PC-3 (cell line): Measurements from ENCODE around the gene RAB14. TPM values are rescaled to one million over a fixed set of nuclear protein-coding genes. Genes with fewer than 3 reads are reported as not detected.
A peak's percentile ranks its signal among the peaks of the same experiment; 100 is the strongest.

ENCODE experiments used
- ATAC-seq: fragments of 200-7000 bp; cut with Tn5 transposase; 2 replicates; pipeline ENCODE4 v1.9.1; 2020; ENCODE audit warnings: mild to moderate bottlenecking, moderate library complexity
- BruUV-seq: library from RNA; stranded (reverse); fragments of 400-500 nt; replicated peaks from 2 replicates; lab custom pipeline; 2021; lab: Mats Ljungman, UMichigan
- CTCF ChIA-PET: fragments of 300-600 bp; sonication (Branson Sonifier 250); formaldehyde crosslinking; loops from one replicate; lab custom pipeline; 2022; ENCODE audit warnings: antibody characterized with exemption; lab: Charles Lee
- POLR2A ChIA-PET: fragments of 300-600 bp; sonication (Branson Sonifier 250); formaldehyde crosslinking; loops from one replicate; lab custom pipeline; 2022; ENCODE audit warnings: antibody characterized with exemption; ENCODE audit not compliant: unreplicated experiment; lab: Charles Lee
- DNase-seq: peaks from one replicate; pipeline ENCODE4 v3.0.0-alpha.2; 2015
- H2AFZ ChIP-seq: fragments of 300-600 bp; sonication (generic); 2 replicates; pipeline ENCODE4 v1.6.0; 2016; ENCODE audit warnings: antibody characterized with exemption, low read length
- H3F3A ChIP-seq: fragments of 300-600 bp; sonication (generic); one replicate; pipeline ENCODE4 v1.6.0; 2017; ENCODE audit warnings: antibody characterized with exemption, low read length, control low read depth, mild to moderate bottlenecking; ENCODE audit not compliant: unreplicated experiment
- H3K27ac ChIP-seq: fragments of 300-600 bp; sonication (generic); 2 replicates; pipeline ENCODE4 v1.5.1; 2016; ENCODE audit warnings: mild to moderate bottlenecking, low read length
- H3K27me3 ChIP-seq: fragments of 300-600 bp; sonication (generic); 2 replicates; pipeline ENCODE4 v1.6.1; 2016; ENCODE audit warnings: low read length, mixed read lengths
- H3K36me3 ChIP-seq: fragments of 300-600 bp; sonication (generic); 2 replicates; pipeline ENCODE4 v1.6.1; 2016; ENCODE audit warnings: low read depth, mixed run types, low read length, mixed read lengths
- H3K4me1 ChIP-seq: fragments of 300-600 bp; sonication (generic); 2 replicates; pipeline ENCODE4 v1.5.1; 2016; ENCODE audit warnings: low read length; ENCODE audit not compliant: insufficient read depth
- H3K4me2 ChIP-seq: fragments of 300-600 bp; sonication (generic); 2 replicates; pipeline ENCODE4 v1.6.0; 2016; ENCODE audit warnings: low read length
- H3K4me3 ChIP-seq: fragments of 300-600 bp; sonication (generic); 2 replicates; pipeline ENCODE4 v1.5.1; 2016; ENCODE audit warnings: mild to moderate bottlenecking, low read length, mixed read lengths
- H3K79me2 ChIP-seq: fragments of 300-600 bp; sonication (generic); 2 replicates; pipeline ENCODE4 v1.6.1; 2017; ENCODE audit warnings: low read length, mixed read lengths
- H3K9ac ChIP-seq: fragments of 300-600 bp; sonication (generic); 2 replicates; pipeline ENCODE4 v1.6.0; 2016; ENCODE audit warnings: mild to moderate bottlenecking, low read length
- H3K9me2 ChIP-seq: fragments of 300-600 bp; sonication (generic); replicated peaks from 2 replicates; pipeline ENCODE4 v1.6.1; 2016; ENCODE audit warnings: mixed run types, low read length, mixed read lengths
- H3K9me3 ChIP-seq: fragments of 300-600 bp; sonication (generic); 2 replicates; pipeline ENCODE4 v1.6.1; 2016; ENCODE audit warnings: low read length, mixed read lengths
- H4K20me1 ChIP-seq: fragments of 300-600 bp; sonication (generic); 2 replicates; pipeline ENCODE4 v1.6.1; 2016; ENCODE audit warnings: low read length, mixed read lengths
- EZH2 ChIP-seq: fragments of 300-600 bp; sonication (generic); IDR thresholded peaks from one replicate; pipeline ENCODE4 v1.6.1; 2017; ENCODE audit warnings: antibody characterized with exemption, mild to moderate bottlenecking, low read length; ENCODE audit not compliant: unreplicated experiment
- EZH2phosphoT487 ChIP-seq: fragments of 300-600 bp; sonication (generic); IDR thresholded peaks from 2 replicates; pipeline ENCODE4 v1.6.1; 2018; ENCODE audit warnings: mild to moderate bottlenecking, antibody characterized with exemption, low read length, borderline replicate concordance
- intact Hi-C: fragments of 100-400 bp; cut with micrococcal nuclease; formaldehyde crosslinking; loops from 2 replicates; pipeline ENCODE4 v1.9.0; 2023
- total RNA-seq: library from RNA; depleted of rRNA; stranded (reverse); fragments of >200 nt; gene quantifications from 2 replicates; pipeline ENCODE4 v1.2.3, GENCODE V29; 2014
- TF ChIP-seq, protein P1 (sequence below): fragments of 300-600 bp; sonication (generic); conservative IDR thresholded peaks from 2 replicates; pipeline ENCODE4 v1.5.1; 2017; ENCODE audit warnings: antibody characterized with exemption, low read depth, mild to moderate bottlenecking, low read length

Gene RAB14
- total RNA-seq, 1 experiment from 2014 or later = 13.8 TPM

DNA sequence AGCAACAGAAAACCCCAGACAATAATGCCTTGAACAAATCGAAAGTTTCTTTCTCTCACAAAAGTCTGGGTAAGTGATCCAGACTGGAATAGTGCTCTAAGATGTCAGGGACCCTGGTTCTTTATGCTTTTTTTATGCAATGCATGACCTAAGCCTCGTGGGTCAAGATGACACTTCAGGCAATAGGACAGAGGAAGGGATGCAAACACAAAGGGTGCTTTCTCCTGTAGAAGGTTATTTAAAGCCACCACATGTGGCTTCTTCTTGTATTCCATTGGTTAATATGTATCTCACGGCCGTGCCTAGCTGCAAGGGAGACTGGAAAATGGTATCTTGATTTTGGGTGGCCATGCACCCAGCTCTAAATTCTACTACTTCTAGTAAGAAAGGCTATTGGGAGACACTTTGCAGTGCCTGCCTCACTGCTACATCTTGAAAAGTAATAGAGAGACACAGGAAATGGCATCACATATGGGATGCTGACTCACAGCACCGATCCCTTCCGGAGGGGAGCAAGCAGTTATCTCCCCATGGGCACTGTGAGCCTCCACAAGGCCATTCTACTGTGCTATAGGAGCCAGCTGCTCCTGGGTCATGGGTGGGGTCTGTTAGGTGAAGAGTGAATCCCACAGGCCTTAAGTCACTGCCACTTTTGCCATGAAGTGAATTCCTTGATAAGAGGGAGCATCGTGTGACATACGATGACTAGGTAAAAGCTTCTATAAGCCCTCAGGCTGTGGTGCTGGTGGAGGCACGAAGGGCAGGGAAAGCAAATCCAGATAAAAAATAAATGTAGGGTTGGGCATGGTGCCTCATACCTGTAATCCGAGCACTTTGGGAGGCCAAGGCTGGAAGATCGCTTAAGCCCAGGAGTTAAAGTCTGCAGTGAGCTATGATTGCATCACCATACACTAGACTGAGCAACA is 32.5 kb upstream of the RAB14 start:
- no peak for TF ChIP-seq EZH2phosphoT487
- TF ChIP-seq, protein P1, sequence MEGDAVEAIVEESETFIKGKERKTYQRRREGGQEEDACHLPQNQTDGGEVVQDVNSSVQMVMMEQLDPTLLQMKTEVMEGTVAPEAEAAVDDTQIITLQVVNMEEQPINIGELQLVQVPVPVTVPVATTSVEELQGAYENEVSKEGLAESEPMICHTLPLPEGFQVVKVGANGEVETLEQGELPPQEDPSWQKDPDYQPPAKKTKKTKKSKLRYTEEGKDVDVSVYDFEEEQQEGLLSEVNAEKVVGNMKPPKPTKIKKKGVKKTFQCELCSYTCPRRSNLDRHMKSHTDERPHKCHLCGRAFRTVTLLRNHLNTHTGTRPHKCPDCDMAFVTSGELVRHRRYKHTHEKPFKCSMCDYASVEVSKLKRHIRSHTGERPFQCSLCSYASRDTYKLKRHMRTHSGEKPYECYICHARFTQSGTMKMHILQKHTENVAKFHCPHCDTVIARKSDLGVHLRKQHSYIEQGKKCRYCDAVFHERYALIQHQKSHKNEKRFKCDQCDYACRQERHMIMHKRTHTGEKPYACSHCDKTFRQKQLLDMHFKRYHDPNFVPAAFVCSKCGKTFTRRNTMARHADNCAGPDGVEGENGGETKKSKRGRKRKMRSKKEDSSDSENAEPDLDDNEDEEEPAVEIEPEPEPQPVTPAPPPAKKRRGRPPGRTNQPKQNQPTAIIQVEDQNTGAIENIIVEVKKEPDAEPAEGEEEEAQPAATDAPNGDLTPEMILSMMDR = no peak
- TF ChIP-seq EZH2 = no peak
- no TSS peak for BruUV-seq
- Histone ChIP-seq H3K9me2 (no peaks in the 10 kb centered on the region), H3F3A (no peaks in the 10 kb centered on the region), H3K79me2 (no peaks in the 10 kb centered on the region), H3K36me3 (no peaks in the 10 kb centered on the region), H3K27me3 (no peaks in the 10 kb centered on the region), H3K4me1 (peaks cover 22% of the 10 kb centered on the region), H3K27ac (peak overlapping the region; percentile 88), H2AFZ (peak overlapping the region; percentile 52; the same call in 1 of the 2 replicates), H3K9me3 (no peaks in the 10 kb centered on the region), H3K4me3 (no peak overlapping the region), H4K20me1 (no peaks in the 10 kb centered on the region), H3K4me2 (peak overlapping the region; percentile 56; the same call in 1 of the 2 replicates), H3K9ac (peak overlapping the region; percentile 10; the same call in 1 of the 2 replicates)
- ChIA-PET POLR2A (interaction anchor here (0.7 kb wide), 1 partner anchor 34 kb away, joined by 4 read pairs; the partner anchor contains the start of gene GSN), CTCF (no interaction called here)
- peak; percentile 91 for ATAC-seq
- intact Hi-C loops = no loop called here
- peak; percentile 77 for DNase-seq

DNA sequence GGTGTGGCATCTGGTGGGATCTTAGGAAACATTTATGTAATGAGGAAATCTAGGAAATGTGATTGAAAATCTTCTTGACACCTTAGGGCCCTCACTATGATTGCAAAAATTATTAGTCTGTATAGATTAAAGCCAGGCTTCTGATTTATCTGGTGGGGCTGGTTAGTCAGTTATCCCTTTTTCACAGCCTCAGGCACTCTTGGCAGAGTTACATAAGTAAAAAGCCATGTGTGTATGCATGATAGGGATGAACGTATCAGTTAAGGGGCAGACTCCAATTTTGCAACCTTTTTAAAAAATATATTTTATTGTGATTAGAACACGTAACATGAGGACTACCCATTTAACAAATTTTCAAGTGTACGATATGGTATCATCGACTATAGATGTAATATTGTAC is 30.6 kb upstream of the RAB14 start:
- Histone ChIP-seq H3K4me2 (no peak overlapping the region), H3F3A (no peaks in the 10 kb centered on the region), H3K27ac (no peak overlapping the region), H3K9me3 (no peaks in the 10 kb centered on the region), H2AFZ (no peak overlapping the region), H3K36me3 (no peaks in the 10 kb centered on the region), H3K9ac (no peak overlapping the region), H3K27me3 (no peaks in the 10 kb centered on the region), H3K4me3 (no peak overlapping the region), H4K20me1 (no peaks in the 10 kb centered on the region), H3K4me1 (peaks cover 22% of the 10 kb centered on the region), H3K79me2 (no peaks in the 10 kb centered on the region), H3K9me2 (no peaks in the 10 kb centered on the region)
- DNase-seq (no peak), ATAC-seq (no peak)
- no TSS peak for BruUV-seq
- intact Hi-C loops = no loop called here
- no peak for TF ChIP-seq EZH2phosphoT487
- TF ChIP-seq, protein P1 = no peak
- TF ChIP-seq EZH2 = no peak
- POLR2A ChIA-PET = no interaction called here
- CTCF ChIA-PET = no interaction called here

DNA sequence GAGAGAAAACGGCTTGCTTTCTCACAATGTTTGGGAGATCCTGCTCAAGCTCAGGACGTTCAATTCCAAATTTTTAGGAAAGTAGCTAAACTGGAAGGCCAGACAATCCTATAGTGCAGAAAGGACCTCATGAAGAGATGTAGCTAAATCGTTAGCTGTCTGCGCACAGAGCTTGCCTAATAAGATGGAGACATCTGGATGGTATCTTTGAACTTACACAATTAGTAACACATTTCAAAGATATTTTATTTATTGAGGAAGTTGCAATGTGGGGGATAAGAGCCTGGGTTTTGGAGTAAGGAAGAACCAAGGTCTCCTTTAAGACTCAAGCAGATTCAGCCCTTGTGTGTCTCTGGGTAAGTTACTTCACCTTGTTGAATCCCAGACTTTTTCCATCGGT is 28.6 kb upstream of the RAB14 start:
- CTCF ChIA-PET = no interaction called here

More for the DNA sequence above, 28.6 kb upstream of the RAB14 start:
- Histone ChIP-seq H2AFZ (no peak overlapping the region), H3F3A (no peaks in the 10 kb centered on the region), H3K9me2 (no peaks in the 10 kb centered on the region), H3K9me3 (no peaks in the 10 kb centered on the region), H3K36me3 (no peaks in the 10 kb centered on the region), H3K27ac (no peak overlapping the region), H3K79me2 (no peaks in the 10 kb centered on the region), H3K4me1 (peaks cover 25% of the 10 kb centered on the region), H4K20me1 (no peaks in the 10 kb centered on the region), H3K4me3 (no peak overlapping the region), H3K4me2 (no peak overlapping the region), H3K9ac (no peak overlapping the region), H3K27me3 (no peaks in the 10 kb centered on the region)
- BruUV-seq = no TSS peak
- DNase-seq (no peak), ATAC-seq (no peak)
- POLR2A ChIA-PET = no interaction called here
- TF ChIP-seq EZH2 = no peak
- no peak for TF ChIP-seq EZH2phosphoT487
- TF ChIP-seq, protein P1 = no peak
- intact Hi-C loops = no loop called here
